ENCODE data around the gene B4GALNT3. TPM values are rescaled to one million over a fixed set of nuclear protein-coding genes. Genes with fewer than 3 reads are reported as not detected.

The B4GALNT3 gene
- total RNA-seq, 2 experiments from 2014 or later, result 2.2 to 3.3 TPM

DNA sequence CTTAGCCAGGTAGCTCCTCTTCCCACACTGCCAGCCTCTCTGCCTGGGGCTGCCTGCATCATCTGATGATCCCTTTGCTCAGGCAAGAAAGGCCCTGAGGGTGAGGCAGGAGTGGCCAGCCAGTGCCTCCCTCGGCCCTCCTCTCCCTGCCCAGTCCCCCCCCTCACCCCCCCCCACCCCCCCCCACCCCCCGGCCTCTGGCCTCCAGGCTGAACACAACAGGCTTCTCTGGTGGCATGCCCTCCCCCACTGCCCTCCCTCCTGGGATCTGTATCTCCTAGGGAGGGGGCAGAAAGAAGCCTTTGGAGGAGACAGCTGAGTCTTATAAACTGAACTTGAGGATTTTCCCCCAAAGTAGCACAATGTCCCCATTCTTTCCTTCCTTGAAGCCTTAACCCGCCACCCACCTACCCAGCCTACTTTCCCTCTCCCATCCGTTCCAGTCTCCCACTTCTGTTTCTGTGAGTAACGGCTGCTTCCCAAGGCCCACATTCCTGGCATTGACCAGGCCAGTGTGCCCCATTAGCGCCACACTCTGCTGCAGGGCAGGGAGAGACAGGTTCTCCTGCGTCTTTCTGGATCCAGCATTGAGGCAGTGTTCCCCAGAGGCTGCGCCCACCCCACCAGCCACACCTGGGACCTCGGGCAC lies 82.1 kb downstream of the B4GALNT3 start:
- DNase-seq, result no peak
- Mint-ChIP-seq H3K4me1 (peaks cover 22% of the 10 kb centered on the region), H3K9me3 (ENCODE audit: low read depth) (no peaks in the 10 kb centered on the region), H3K27ac (no peak overlapping the region), H3K36me3 (ENCODE audit: low read depth) (no peaks in the 10 kb centered on the region), H3K4me3 (no peak overlapping the region), H3K27me3 (peaks cover 4% of the 10 kb centered on the region)
- intact Hi-C loops (cut with DNase I, micrococcal nuclease), result no loop called here
- POLR2A ChIA-PET, result no interaction called here
- CTCF ChIA-PET, result interaction anchor here (0.7 to 11.3 kb wide), 3 partner anchors 9 to 88 kb away, joined by 4 to 130 read pairs (median 4); no protein-coding TSS in a partner anchor
- no peak for ATAC-seq

DNA sequence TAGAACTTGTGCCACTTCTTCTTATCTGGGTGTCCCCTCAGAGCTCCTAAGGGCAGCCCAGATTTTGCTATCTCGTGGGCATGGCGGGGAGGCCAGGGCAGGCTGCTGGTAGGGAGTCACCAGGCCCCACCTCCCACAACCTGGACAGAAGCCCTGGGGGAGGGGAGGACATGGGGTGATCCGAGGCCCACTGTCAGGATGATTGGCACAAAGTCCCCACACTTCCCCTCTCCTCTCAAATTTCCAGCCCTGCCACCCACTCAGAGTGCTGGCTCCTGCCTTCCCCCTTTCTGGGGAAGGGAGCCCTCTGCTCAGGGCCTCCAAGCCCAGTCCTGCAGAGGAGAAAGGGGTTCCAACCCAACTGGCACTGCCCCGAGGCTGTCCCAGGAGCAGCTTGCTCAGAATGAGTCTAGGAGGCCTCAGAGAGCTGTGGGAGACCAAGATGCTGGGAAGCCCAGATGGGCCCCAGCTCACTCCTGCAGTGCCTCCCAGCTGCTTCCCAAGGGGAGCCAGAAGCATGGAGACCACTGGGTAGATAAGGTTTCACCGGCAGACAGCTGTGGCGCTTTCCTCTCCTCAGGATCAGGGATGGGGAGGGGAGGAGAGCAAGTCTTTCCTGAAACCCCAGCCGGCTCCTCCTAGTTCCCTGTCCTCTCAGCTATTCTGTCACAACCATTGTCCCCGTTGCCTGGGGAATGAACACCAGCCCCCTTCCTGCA lies 82.8 kb downstream of the B4GALNT3 start:
- CTCF ChIA-PET, result interaction anchor here (0.7 to 11.3 kb wide), 3 partner anchors 29 to 89 kb away, joined by 3 to 130 read pairs (median 4); no protein-coding TSS in a partner anchor
- peaks cover 4% of the 10 kb centered on the region for H3K27me3 Mint-ChIP-seq
- POLR2A ChIA-PET, result no interaction called here
- peaks cover 26% of the 10 kb centered on the region for H3K4me1 Mint-ChIP-seq
- no peak overlapping the region for H3K27ac Mint-ChIP-seq
- intact Hi-C loops (cut with DNase I, micrococcal nuclease), result no loop called here
- DNase-seq, result no peak
- no peaks in the 10 kb centered on the region for H3K9me3 Mint-ChIP-seq (ENCODE audit: low read depth)
- ATAC-seq, result no peak
- H3K36me3 Mint-ChIP-seq (ENCODE audit: low read depth), result no peaks in the 10 kb centered on the region
- no peak overlapping the region for H3K4me3 Mint-ChIP-seq

DNA sequence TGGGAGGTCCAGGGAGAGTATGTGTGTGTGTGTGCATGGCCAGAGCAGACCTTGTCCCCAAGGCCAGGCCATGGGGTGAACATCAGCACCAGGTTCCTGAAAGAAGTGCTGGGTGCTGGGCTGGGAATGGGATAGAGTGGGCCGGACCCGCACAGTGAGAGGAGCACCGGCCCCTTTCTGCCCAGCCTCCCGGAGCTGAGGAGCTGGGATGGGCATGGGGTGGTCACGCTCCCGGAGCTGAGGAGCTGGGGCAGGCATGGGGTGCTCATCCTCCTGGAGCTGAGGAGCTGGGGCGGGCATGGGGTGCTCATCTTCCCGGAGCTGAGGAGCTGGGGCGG lies 83.3 kb downstream of the B4GALNT3 start:
- Mint-ChIP-seq H3K4me3 (no peak overlapping the region), H3K36me3 (ENCODE audit: low read depth) (no peaks in the 10 kb centered on the region), H3K4me1 (peaks cover 26% of the 10 kb centered on the region), H3K9me3 (ENCODE audit: low read depth) (no peaks in the 10 kb centered on the region), H3K27ac (no peak overlapping the region), H3K27me3 (peaks cover 4% of the 10 kb centered on the region)
- POLR2A ChIA-PET, result no interaction called here
- no peak for DNase-seq
- intact Hi-C loops (cut with DNase I, micrococcal nuclease), result no loop called here
- no peak for ATAC-seq
- CTCF ChIA-PET, result interaction anchor here (1.0 to 11.3 kb wide), 2 partner anchors 71 to 90 kb away, joined by 3 to 130 read pairs; no protein-coding TSS in a partner anchor

DNA sequence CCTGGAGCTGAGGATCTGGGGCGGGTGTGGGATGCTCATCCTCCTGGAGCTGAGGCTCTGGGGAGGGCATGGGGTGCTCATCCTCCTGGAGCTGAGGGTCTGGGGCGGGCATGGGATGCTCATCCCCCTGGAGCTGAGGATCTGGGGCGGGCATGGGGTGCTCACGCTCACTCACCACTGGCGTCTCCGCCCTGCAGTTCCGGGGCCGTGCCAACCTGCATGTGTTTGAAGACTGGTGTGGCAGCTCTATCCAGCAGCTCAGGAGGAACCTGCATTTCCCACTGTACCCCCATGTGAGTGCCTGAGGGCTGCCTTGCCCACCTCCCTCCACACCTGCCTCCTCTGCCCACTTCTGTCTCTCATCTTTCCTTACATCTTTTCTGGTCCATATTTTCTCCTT lies 84.4 kb downstream of the B4GALNT3 start:
- H3K27ac Mint-ChIP-seq, result no peak overlapping the region
- ATAC-seq (no peak), DNase-seq (no peak)
- POLR2A ChIA-PET, result interaction anchor here (0.7 kb wide), 1 partner anchor 266 kb away, joined by 8 read pairs; no protein-coding TSS in a partner anchor
- peaks cover 4% of the 10 kb centered on the region for H3K27me3 Mint-ChIP-seq
- CTCF ChIA-PET, result interaction anchor here (0.6 to 11.3 kb wide), 9 partner anchors 13 to 328 kb away, joined by 3 to 130 read pairs (median 3); no protein-coding TSS in a partner anchor
- H3K36me3 Mint-ChIP-seq (ENCODE audit: low read depth), result no peaks in the 10 kb centered on the region
- H3K9me3 Mint-ChIP-seq (ENCODE audit: low read depth), result no peaks in the 10 kb centered on the region
- intact Hi-C loops (cut with DNase I, micrococcal nuclease), result no loop called here
- peaks cover 25% of the 10 kb centered on the region for H3K4me1 Mint-ChIP-seq
- no peak overlapping the region for H3K4me3 Mint-ChIP-seq

DNA sequence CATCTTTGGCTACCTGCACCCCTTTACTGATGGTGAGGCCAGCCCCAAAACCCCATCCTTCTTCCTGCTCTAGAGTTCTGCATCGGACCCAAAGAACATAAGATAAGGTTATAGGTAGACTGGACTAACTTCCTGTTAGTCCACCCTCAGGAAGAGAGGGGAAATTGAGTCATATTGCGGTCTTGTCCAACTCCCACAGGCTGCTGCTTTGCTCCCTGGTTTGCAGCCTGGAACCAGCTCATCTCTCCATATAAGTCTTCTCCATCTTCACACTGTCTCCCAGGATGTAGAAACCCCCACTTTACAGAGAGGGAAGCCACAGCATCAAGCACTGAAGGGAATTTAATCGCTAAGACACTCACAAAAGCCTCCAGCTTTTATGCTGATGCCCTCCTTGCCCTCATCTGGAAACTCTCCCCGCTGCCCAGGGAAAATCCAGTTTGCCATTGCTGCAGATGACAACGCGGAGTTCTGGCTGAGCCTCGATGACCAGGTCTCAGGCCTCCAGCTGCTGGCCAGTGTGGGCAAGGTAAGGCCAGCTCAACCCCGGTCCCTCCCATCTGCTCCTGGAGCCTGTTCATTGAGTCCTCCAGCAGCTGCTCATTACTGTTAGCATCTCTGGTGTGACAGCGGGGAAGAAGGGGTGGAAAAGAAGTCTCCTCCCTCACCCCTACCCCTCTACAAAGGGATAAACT lies 85.3 kb downstream of the B4GALNT3 start:
- Mint-ChIP-seq H3K27ac (no peak overlapping the region), H3K9me3 (ENCODE audit: low read depth) (no peaks in the 10 kb centered on the region), H3K4me3 (no peak overlapping the region), H3K27me3 (peaks cover 4% of the 10 kb centered on the region), H3K4me1 (peaks cover 22% of the 10 kb centered on the region), H3K36me3 (ENCODE audit: low read depth) (no peaks in the 10 kb centered on the region)
- ATAC-seq (no peak), DNase-seq (no peak)
- intact Hi-C loops (cut with DNase I, micrococcal nuclease), result no loop called here
- POLR2A ChIA-PET, result no interaction called here
- CTCF ChIA-PET, result interaction anchor here (0.5 to 11.3 kb wide), 13 partner anchors 8 to 114 kb away, joined by 3 to 130 read pairs (median 3); no protein-coding TSS in a partner anchor

DNA sequence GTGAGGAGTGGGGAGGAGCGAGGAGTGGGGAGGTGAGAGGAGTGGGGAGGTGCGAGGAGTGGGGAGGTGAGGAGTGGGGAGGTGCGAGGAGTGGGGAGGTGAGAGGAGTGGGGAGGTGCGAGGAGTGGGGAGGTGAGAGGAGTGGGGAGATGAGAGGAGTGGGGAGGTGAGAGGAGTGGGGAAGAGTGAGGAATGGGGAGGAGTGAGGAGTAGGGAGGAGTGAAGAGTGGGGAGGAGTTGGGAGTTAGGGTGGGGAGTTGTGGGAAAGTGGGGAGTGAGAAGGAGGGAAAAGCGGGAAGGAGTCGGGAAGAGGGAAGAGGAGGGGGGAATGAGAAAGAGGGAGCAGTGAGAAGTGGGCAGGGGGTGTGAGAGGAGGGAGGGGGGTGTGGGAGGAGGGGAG lies 86.1 kb downstream of the B4GALNT3 start:
- H3K4me1 Mint-ChIP-seq, result peaks cover 16% of the 10 kb centered on the region
- POLR2A ChIA-PET, result no interaction called here
- ATAC-seq, result no peak
- H3K9me3 Mint-ChIP-seq (ENCODE audit: low read depth), result no peaks in the 10 kb centered on the region
- intact Hi-C loops (cut with DNase I, micrococcal nuclease), result loop anchor here in 1 of 2 experiments (2.0 kb wide), 1 partner anchor 93 kb away; no protein-coding TSS in a partner anchor
- CTCF ChIA-PET, result interaction anchor here (0.8 to 11.3 kb wide), 6 partner anchors 9 to 115 kb away, joined by 3 to 130 read pairs (median 4); no protein-coding TSS in a partner anchor
- H3K4me3 Mint-ChIP-seq, result no peak overlapping the region
- H3K27me3 Mint-ChIP-seq, result peaks cover 4% of the 10 kb centered on the region
- no peak for DNase-seq
- no peaks in the 10 kb centered on the region for H3K36me3 Mint-ChIP-seq (ENCODE audit: low read depth)
- H3K27ac Mint-ChIP-seq, result no peak overlapping the region

DNA sequence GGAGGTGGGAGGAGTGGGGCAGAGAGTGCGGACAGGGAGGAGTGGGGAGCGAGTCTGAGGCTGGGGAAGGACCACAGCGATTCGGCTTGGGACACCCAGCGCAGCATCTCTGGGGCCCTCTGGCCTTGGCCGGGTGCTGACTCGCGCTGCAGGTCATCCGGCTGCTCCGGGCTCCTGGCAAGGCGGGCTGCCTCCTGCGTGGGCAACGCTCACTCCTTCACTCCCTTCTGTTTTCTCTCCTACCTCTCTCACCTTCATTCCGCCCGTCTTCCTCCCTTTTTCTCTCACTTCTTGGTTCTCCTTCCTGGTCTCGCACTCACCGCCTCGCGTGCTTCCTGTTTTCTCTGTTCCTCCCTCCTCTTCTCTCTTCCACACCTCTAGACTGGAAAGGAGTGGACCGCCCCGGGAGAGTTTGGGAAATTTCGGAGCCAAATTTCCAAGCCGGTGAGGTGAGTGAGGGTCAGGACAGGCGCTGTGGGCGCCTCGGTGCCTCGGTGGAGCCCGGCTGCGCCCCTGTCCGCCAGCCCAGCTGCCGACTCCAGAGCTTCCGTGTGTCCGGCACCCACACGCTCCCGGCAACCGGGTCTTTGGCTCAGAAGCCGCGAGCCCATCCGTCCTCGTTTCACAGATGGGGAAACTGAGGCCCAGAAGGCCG lies 86.7 kb downstream of the B4GALNT3 start:
- DNase-seq, result no peak
- Mint-ChIP-seq H3K27ac (no peak overlapping the region), H3K27me3 (peaks cover 4% of the 10 kb centered on the region), H3K36me3 (ENCODE audit: low read depth) (no peaks in the 10 kb centered on the region), H3K4me3 (no peak overlapping the region), H3K4me1 (peaks cover 17% of the 10 kb centered on the region), H3K9me3 (ENCODE audit: low read depth) (no peaks in the 10 kb centered on the region)
- no peak for ATAC-seq
- POLR2A ChIA-PET, result no interaction called here
- CTCF ChIA-PET, result interaction anchor here (0.6 to 3.5 kb wide), 15 partner anchors 10 to 412 kb away, joined by 3 to 73 read pairs (median 6); partner anchors contain the start of genes B4GALNT3 and RAD52
- intact Hi-C loops (cut with DNase I, micrococcal nuclease), result loop anchor here in 1 of 2 experiments (2.0 kb wide), 1 partner anchor 94 kb away; no protein-coding TSS in a partner anchor

DNA sequence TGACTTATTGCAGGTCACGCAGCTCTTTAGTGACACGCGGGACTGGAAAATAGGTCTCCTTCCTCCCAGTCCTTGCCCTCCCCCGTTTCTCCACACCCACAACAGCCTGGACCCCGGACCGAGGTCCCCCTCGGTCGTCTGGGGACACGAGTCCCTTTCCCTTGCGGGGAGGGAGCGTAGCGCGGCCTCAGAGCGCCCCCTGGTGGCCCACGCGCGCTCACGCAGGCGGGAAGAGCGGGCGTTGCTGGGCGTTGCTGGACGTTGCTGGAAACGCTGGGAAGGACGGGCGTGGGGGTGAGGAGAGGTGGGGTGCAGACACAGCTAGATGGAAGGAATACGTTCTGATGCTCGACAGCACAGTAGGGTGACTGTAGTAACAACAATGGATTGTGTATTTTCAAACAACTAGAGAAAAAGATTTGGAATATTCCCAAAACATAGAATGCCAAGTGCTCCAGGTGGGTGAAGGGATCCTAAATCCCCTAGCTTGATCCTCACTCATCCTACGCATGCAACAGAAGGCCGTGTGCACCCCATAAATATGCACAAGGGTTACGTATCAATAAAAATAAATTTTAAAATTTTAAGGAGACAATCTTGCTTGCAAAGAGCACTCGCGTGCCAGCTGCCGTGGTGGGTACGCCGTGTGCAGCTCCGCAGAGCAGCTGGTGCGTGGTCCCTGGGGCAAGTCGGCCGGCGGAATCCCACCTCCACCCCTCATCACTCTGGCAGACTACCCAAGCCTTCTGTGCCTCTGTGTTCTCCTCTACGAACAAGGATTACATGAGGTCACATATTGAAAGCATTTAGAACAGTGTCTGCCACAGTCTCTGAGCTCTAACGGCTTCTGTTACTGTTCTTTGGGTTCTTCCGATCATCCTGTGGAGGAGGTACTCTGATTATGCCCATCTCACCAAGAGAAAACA lies 87.4 kb downstream of the B4GALNT3 start:
- POLR2A ChIA-PET, result no interaction called here
- Mint-ChIP-seq H3K27me3 (peaks cover 4% of the 10 kb centered on the region), H3K36me3 (ENCODE audit: low read depth) (no peaks in the 10 kb centered on the region), H3K4me3 (no peak overlapping the region), H3K9me3 (ENCODE audit: low read depth) (no peaks in the 10 kb centered on the region), H3K27ac (no peak overlapping the region), H3K4me1 (peaks cover 24% of the 10 kb centered on the region)
- DNase-seq (peak; percentile 84), ATAC-seq (peak; percentile 85)
- intact Hi-C loops (cut with DNase I, micrococcal nuclease), result loop anchor here (1.0 to 2.0 kb wide), 3 partner anchors 94 to 105 kb away; no protein-coding TSS in a partner anchor
- CTCF ChIA-PET, result interaction anchor here (0.6 to 3.5 kb wide), 26 partner anchors 9 to 1036 kb away, joined by 3 to 73 read pairs (median 5); partner anchors contain the start of genes B4GALNT3 and RAD52

DNA sequence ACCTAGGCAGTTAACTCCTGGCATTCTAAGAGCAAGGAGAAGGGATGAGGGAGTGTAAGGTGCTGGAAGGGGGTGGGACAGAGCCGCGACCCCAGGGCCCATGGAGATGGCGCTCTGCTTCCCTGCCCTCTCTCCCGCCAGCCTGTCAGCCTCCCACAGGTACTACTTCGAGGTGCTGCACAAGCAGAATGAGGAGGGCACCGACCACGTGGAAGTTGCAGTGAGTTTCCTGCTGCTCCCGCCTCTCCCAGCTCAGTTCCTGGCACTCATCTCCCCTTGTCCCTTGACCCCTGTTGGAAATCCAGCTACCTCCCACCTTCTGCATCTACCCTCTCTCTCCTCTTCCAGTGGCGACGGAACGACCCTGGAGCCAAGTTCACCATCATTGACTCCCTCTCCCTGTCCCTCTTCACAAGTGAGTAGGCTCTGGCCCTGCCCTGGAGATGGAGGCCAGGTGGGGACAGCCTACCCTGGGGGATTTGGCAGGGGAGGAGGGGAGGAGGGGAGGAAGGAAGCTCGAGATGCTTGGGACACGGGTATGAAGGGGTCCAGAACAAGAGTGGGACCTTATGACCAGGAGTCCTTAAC lies 88.2 kb downstream of the B4GALNT3 start:
- H3K27ac Mint-ChIP-seq, result no peak overlapping the region
- DNase-seq, result no peak
- ChIA-PET POLR2A (no interaction called here), CTCF (interaction anchor here (0.7 to 3.5 kb wide), 20 partner anchors 9 to 1035 kb away, joined by 3 to 73 read pairs (median 6); partner anchors contain the start of gene B4GALNT3)
- ATAC-seq, result no peak
- H3K27me3 Mint-ChIP-seq, result peaks cover 4% of the 10 kb centered on the region
- H3K4me1 Mint-ChIP-seq, result peaks cover 32% of the 10 kb centered on the region
- intact Hi-C loops (cut with DNase I, micrococcal nuclease), result loop anchor here (1.0 to 2.0 kb wide), 3 partner anchors 95 to 106 kb away; no protein-coding TSS in a partner anchor
- H3K36me3 Mint-ChIP-seq (ENCODE audit: low read depth), result no peaks in the 10 kb centered on the region
- no peak overlapping the region for H3K4me3 Mint-ChIP-seq
- H3K9me3 Mint-ChIP-seq (ENCODE audit: low read depth), result no peaks in the 10 kb centered on the region

Data from activated CD4-positive, alpha-beta T cell treated with anti-CD3 and anti-CD28 coated beads for 36 hours (primary cell).